GM21825 (cell line): ENCODE measurements around the gene SIK3.
"Not testable (repeated sequence)": the region's sequence is repeated elsewhere in the genome, so short reads cannot be mapped to it uniquely, and the experiment has no call there.

ENCODE experiments used
- ATAC-seq: cut with Tn5 transposase; IDR thresholded peaks from one replicate; pipeline ENCODE4 v1.9.1; 2021; ENCODE audit warnings: mild to moderate bottlenecking, moderate library complexity; ENCODE audit not compliant: unreplicated experiment

Gene SIK3

DNA sequence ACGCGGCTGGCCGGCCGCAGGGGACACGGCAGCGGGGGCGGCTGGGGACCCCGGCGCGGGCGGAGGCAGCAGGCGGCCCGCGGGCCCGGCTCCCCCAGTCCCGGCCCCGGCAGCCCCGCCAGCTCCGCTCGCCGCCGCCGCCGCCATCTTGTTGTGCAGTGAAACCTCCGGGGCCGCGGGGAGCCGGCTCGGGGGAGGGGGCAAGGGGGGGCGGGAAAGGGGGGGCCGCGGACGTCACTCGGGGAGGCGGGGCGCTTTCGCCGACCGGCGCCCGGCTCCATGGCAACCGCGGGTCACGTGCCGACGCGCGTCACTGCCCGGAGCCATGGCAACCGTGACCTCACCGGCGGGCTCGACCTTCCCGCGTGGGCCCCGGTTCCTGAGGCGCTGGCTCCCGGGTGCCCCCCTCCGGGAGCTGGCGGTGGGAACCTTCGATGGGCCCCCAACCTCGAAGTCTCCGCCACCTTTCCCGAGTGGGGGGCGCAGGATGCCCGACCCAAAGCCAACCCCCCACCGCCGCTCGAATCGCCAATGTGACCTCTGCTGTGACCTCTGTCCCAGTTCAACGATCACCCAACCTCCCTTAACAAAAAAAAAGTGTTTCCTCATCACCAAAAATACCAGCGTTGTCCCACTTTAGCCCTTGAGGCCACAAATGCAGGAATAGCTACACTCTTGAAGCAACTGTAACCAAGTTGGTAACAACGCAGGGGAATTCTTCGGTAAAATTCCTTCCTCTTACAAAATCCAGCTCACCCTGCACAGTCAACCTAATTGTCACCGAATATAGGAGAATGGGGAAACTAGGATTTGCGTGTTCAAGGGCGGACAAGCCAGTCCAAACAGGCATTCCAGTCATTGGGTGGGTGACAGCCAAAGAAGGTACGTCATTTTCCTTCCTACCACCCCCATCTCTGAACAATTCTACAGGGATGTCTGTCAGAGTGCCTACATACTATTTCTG lies at the start of gene SIK3:
TSS of gene SIK3 (minus strand) at position 160 of the 964 bp plus-strand sequence. CDS start at position 147, 13 bp downstream.
- ATAC-seq = peak; percentile 69

DNA sequence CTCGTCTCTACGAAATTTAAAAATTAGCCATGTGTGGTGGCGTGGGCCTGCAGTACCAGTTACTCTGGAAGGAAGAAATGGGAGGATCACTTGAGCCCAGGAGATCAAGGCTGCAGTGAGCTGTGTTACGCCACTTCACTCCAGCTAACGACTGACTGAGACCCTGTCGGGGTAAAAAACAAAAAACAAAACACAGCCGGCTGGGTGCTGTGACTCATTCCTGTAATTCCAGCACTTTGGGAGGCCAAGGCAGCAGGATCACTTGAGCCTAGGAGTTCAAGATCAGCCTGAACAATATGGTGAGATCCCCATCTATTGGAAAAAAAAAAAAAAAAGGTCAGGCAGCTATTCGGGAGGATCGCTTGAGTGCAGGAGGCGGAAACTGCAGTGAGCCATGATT lies 48.3 kb upstream of the SIK3 start:
- no peak for ATAC-seq

DNA sequence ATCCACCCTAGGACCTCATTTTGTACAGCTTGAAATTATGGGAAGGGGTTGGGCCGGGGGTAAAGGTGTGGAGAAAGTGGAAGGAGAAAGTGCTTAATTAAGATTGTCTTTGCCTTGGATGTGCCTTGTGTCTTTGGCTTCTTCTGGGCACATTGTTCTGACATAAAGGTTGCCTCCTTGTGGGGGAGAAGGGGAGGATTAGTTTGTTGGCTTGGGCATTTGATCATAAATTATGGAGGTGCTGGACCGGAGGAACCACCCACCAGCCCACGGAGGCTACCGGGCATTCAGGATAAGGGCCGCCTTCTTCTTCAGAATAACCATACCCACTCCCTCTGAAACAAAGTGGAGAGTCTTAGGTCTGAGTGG lies 47.1 kb upstream of the SIK3 start:
- ATAC-seq = no peak

DNA sequence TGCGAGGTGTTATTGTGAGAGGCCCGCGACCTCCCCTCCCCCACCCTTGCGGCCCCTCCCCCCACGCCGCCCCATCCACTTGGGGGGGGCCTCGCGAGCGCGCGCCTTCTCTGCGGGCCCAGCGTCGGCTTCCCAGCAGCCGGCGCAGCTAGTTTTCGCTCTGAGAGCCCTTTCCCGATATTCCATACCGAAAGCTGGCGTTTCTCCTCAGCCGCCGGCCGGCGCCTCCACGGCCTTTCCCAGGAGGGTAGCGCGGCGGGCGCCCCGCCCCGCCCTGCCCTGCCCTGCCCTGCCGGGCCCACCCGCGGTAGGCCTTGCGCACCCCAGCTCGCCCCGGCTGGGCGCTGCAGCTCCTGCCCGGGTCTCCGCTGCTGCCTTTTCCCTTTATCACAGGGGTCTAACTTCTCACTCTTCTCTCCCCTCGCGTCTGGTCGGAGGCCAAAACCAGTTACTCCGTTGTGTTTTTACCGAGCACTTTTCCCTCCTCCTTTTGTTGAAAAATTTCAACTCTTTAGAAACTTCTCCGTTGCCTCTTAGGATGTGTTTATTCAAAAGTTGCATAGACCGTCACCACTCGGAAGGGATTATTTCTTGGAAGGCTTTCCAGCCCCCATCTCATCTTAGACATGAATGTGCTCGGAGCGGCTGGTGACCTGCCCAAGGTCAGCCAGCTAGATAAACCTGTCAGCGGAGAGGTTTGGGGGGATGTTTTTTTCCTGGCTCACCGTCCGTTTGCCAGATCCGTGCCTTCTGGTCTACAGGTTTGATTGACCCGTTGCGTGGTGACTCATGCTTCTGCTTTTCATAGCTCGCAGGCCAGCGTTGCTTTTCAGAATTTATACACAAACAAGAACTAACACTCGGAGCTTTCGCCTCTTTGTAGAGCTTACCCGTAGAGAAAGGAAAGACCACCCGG lies 46.5 kb upstream of the SIK3 start:
- ATAC-seq = peak; percentile 37

DNA sequence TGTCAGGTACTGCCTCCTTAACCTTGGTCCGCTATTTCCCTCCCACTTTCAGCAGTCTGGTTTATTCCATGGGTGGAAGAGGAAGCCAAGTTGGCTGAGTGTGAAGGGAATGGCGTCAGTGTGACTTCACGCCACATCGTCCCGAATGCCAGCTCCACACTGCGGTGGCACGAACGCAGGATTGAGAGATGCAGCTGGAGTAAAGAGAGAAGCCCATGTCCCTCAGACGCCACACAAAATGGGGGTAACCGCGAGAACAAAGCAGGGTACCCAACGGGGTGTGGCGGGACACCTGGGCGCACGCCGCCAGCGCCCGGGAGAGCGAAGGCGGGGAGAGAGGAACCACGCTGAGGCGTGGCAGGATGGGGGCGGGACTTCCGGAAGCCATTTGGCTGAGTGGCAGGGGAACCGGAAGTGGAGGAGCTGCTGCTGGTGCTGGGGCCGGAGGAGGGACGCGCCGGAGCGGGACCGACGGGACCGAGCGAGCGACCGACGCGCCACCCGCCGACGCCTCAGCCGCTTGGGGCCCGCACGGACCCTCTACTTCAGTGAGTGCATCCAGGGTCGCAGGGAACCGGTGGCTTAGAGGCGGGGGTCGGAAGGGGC lies 45.7 kb upstream of the SIK3 start, which contains the start of gene PAFAH1B2:
TSS of gene PAFAH1B2 (plus strand) at position 417 of the 606 bp plus-strand sequence. CDS start 8,161 bp downstream, outside the sequence.
- peak; percentile 97 for ATAC-seq

DNA sequence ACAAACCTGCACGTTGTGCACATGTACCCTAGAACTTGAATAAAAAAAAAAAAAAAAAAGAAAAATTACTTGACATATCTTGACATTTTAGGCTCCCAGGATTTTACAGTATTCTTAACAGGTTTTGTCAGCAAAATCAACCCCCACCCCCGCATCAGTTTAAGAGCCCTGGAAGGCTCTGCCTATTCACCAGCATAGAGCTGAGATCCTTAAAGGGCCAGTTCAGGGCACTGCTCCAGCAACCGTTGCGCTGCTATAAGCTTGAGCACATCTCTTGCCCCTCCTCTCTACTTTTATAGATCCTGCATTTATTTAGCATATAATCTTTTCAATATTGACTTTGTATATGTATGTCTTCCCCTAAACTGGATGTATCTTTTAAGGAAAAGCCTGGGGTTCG lies 45.2 kb upstream of the SIK3 start:
- no peak for ATAC-seq

DNA sequence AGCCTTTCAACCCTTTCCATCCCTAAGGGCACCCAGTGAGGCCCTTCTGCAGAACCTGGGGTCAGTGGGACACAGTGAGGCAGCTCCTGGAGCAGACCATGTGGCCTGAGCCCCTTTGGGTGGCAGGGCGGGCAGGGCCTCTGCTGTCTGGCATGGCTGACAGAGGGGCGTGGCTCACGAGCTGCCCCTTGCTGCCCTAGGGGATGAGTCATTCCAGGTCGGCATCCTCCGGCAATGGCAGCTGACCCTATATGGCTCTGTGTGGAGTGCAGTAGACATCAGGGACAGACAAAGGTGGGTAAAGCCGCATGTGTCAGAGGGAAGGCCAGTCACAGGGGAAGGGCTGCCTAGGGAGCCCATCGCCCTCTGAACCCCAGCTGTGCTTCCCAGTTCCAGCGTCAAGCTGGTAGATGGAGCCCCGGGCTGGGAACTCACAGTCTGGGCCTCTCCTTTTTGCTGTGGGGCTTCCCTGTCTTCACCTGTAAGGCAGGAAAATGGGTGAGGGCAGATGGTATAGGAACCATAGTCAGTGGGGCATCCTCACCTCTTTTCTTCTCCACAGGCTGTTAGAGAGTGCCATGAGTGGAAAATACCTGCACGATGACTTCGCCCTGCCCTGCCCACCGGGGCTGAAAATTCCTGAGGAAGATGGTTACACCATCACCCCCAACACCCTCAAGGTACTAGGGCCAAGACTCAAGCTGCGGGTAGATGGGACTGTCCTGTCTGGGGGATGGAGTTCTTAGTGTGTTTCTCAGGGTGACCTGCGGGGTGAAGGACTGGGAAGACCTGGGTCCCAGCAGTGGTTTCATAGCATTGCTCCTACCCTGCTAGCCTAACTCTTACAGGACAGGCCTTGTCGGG lies 39.2 kb upstream of the SIK3 start:
- ATAC-seq = not testable (repeated sequence)

DNA sequence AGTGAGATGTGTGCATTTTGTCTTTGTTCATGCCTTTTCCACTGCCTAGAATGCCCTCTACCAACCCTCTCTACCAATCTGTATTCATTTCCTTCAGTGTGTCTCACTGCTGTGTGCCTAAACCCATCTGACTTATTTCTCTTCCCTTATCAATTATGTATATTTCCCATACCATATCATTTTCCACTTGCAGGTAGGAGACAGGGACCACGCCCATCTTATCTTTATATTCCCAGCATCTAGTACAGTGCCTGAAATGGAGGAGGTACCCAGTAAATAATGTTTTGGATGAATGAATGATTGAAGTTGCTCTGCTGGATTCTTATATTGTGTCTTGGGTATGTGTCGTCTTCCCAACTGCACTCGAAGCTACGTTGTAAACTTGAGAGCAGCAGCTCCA lies 36.8 kb upstream of the SIK3 start:
- ATAC-seq = not testable (repeated sequence)

DNA sequence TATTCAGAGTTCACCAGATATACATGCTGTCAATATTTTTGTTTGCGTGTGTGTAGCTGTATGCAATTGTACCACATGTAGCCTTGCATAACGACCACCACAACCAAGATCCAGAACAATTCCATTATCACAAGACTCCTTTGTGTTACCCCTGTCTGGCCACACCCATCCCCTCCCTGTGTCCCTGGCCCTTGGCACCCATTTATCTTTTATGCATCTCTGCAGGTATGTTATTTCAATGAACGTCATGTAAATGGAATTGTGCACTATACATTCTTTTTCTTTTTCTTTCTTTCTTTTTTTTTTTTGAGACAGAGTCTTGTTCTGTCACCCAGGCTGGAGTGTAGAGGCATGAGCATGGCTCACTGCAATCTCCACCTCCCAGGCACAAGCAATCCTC lies 36.2 kb upstream of the SIK3 start:
- no peak for ATAC-seq

DNA sequence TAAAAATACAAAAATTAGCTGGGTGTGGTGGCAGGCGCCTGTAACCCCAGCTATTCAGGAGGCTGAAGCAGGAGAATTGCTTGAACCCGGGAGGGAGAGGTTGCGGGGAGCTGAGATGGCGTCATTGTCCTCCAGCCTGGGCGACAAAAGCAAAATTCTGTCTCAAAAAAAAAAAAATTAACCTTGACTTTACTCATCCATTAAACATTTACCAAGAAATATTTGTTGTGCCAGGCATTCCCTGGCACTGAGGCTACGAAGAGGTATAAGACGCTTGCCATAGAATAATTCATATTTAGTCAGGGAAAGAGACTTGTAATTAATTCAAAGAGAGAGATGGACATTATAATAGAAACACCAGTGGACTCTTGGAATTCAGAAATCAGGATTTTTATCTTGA lies 32.7 kb upstream of the SIK3 start:
- no peak for ATAC-seq

DNA sequence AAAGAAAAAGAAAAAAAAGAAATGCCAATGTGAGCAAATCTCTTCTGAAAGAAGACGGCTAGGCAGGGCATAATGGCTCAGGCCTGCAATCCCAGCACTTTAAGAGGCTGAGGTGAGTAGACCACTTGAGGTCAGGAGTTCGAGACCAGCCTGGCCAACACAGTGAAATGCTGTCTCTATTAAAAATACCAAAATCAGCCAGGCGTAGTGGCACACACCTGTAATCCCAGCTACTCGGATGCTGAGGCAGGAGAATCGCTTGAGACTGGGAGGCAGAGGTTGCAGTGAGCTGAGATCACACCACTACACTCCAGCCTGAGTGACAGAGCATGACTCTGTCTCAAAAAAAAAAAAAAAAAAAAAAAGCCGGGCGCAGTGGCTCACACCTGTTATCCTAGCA lies 32.2 kb upstream of the SIK3 start:
- ATAC-seq = not testable (repeated sequence)

DNA sequence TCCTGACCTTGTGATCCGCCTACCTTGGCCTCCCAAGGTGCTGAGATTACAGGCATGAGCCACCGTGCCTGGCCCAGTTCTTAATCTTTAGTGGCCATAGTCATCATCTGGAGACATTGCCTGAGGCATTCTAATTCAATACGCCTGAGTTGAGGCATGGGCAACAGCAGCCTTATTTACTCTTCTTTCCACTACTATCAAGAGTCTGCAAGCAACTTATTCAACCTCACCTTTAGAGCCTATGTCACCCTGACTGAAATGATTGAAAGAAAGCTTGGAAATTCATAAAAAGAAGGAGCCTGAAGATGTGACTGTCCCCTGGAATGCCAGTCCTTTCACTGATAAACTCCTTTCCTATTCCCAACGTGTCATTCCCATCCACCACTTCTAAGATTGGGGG lies 30.1 kb upstream of the SIK3 start:
- ATAC-seq = no peak

DNA sequence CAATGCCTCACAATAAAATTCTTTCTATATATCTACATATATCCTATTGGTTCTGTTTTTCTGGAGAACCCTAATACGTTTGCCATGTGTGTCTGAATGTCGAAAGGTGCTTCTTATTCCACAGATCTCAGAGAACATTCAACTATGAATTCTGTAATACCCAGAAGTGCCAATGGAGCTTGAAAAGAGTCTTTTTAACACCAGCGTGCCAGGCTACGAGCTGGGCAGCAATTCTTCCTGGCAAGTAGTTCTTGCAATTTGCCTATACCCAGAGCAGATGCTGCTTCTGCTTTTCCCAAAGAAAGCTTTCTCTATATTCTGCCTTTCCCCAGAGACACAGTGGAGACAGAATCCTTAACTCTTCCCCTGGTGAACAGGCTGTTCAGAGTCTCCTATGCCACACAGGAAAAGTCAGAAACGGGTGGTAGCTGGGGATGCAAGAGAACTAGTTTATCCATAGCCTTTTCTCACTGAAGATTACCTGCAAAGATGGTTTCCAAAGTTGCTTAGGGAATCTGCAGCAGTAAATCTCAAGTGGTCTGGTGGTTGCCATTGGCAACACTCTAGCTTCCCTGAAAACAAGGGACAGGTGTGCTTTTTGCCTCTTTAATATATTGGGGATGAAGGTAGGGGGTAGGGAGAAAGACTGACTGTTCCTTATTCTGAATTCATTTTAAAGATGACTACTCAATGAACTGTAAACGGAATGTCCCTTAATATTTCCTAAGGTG lies 29.1 kb upstream of the SIK3 start:
- ATAC-seq = no peak

DNA sequence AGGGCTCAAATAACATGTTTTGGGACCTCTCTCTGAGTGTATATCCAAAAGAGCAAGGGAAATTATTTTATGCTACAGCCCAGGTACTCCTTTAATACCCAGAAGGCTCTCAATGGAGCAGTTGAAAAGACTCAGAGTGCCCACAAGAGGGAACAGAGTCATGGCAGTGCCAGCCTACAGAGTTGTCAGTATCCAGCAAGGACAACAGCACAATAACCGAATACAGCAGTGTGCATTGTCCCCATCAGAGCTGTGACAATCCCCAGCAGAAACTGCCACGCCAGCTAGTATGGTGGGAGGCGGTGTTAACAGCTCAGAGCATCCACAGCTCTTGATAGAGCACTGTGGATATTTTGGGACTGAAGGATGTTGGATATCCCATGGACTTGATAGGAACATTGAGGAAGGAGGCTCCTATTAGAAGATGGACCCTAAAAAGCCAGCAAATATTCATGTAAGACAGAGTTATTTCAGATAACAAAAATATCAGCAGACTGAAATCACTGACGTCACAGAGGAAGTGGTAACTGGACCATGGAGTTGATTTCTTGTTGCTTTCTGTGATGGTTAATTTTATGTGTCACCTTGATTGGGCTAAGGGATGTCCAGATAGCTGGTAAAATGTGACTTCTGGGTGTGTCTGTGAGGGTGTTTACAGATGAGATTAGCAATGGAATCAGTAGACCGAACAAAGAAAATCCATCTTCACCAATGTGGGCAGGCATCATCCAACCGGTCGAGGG lies 28.2 kb upstream of the SIK3 start:
- ATAC-seq = no peak

DNA sequence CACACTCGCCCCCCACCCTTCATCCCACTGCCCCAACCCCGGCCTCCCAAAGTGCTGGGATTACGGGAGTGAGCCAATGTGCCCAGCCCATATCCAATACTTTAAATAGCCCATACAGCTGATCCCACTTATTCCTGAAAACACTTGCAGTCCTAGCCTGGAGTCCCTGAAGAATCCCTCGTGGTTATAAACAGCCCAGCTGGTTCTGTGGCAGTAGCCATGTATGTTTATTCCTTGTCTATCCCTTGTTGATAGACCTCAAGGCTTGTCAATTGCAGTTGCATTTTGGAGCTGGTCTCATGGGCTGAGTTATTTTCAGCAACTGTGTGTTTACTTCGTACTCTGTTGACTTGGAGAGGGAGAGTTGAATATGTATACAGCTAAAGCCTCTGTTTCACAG lies 24.3 kb upstream of the SIK3 start:
- ATAC-seq = no peak

DNA sequence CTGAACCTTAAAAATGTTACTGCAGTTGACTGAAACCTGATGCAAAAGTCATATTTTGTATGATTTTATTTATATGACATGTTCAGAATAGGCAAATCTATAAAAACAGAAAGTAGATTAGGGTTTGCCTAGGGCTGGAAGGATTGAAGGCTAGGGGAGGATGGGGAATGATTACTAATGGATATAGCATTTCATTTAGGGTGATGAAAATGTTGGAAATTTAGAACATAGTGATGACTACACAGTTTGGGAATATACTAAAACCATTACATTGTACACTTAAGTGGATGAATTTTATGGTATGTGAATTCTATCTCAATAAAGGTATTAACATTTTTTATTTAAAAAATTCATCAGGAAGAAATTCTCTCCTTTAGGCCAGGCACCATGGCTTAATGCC lies 22.9 kb upstream of the SIK3 start:
- ATAC-seq = no peak

DNA sequence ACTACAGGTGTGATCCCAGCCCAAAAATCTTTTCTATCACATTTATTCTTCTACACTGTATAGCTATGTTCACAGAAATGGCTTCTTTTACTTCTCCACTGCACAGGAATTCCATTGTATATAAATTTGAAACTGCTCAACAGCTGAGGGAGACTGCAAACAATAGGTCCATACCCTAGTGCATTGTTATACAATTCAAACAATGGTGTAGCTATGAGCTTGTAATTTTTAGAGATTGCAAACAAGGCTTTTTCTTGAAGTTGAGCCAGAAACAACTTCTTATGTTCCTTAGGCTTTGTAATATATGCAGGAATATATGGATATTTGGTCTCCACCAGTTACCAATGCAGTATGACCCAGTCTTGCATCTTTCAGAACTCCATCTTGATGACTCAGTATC lies 19.5 kb upstream of the SIK3 start:
- no peak for ATAC-seq

DNA sequence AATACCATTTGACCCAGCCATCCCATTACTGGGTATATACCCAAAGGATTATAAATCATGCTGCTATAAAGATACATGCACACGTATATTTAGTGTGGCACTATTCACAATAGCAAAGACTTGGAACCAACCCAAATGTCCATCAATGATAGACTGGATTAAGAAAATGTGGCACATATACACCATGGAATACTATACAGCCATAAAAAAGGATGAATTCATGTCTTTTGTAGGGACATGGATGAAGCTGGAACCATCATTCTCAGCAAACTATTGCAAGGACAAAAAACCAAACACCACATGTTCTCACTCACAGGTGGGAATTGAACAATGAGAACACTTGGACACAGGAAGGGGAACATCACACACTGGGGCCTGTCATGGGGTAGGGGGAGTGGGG lies 14.7 kb upstream of the SIK3 start:
- ATAC-seq = not testable (repeated sequence)

DNA sequence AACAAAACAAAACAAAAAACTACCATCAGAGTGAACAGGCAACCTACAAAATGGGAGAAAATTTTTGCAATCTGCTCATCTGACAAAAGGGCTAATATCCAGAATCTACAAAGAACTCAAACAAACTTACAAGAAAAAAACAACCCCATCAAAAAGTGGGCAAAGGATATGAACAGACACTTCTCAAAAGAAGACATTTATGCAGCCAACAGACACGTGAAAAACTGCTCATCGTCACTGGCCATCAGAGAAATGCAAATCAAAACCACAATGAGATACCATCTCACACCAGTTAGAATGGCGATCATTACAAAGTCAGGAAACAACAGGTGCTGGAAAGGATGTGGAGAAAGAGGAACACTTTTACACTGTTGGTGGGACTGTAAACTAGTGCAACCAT lies 14.3 kb upstream of the SIK3 start:
- ATAC-seq = not testable (repeated sequence)
